ENCODE data around the gene SPAG17.

The SPAG17 gene

GRCh38 chr1:117967477-117967876, 217.6 kb downstream of the SPAG17 start:
- peak; percentile 62 for DNase-seq (ENCODE audit: low read depth)
- no peak overlapping the region for H3K4me3 ChIP-seq (replicated peaks; ENCODE audit: low read depth, low read length)
- TF ChIP-seq CTCF (IDR thresholded peaks at IDR 0.05; ENCODE audit: low read length, missing control alignments), result peak; percentile 35

GRCh38 chr1:117964290-117965038, 220.6 kb downstream of the SPAG17 start:
- no peak overlapping the region for H3K4me3 ChIP-seq (replicated peaks; ENCODE audit: low read depth, low read length)
- DNase-seq (ENCODE audit: low read depth), result peak; percentile 13
- TF ChIP-seq CTCF (IDR thresholded peaks at IDR 0.05; ENCODE audit: low read length, missing control alignments), result no peak

- H3K4me3 ChIP-seq (replicated peaks; ENCODE audit: low read depth, low read length), result no peak overlapping the region
- no peak for DNase-seq (ENCODE audit: low read depth)
- no peak for TF ChIP-seq CTCF (IDR thresholded peaks at IDR 0.05; ENCODE audit: low read length, missing control alignments)
Measured at GRCh38 chr1:117959364-117959763, 225.7 kb downstream of the SPAG17 start.

- DNase-seq (ENCODE audit: low read depth), result no peak
- H3K4me3 ChIP-seq (replicated peaks; ENCODE audit: low read depth, low read length), result no peak overlapping the region
- TF ChIP-seq CTCF (IDR thresholded peaks at IDR 0.05; ENCODE audit: low read length, missing control alignments), result no peak
Measured at GRCh38 chr1:117952386-117952785, 232.6 kb downstream of the SPAG17 start.

- no peak for TF ChIP-seq CTCF (IDR thresholded peaks at IDR 0.05; ENCODE audit: low read length, missing control alignments)
- no peak for DNase-seq (ENCODE audit: low read depth)
- H3K4me3 ChIP-seq (replicated peaks; ENCODE audit: low read depth, low read length), result no peak overlapping the region
Measured at GRCh38 chr1:117942293-117942692, 242.7 kb downstream of the SPAG17 start.

GRCh38 chr1:117933769-117934168, 251.3 kb downstream of the SPAG17 start:
- TF ChIP-seq CTCF (IDR thresholded peaks at IDR 0.05; ENCODE audit: low read length, missing control alignments), result no peak
- no peak for DNase-seq (ENCODE audit: low read depth)
- H3K4me3 ChIP-seq (replicated peaks; ENCODE audit: low read depth, low read length), result no peak overlapping the region

- TF ChIP-seq CTCF (IDR thresholded peaks at IDR 0.05; ENCODE audit: low read length, missing control alignments), result no peak
- no peak overlapping the region for H3K4me3 ChIP-seq (replicated peaks; ENCODE audit: low read depth, low read length)
- DNase-seq (ENCODE audit: low read depth), result no peak
Measured at GRCh38 chr1:117932576-117932975, 252.5 kb downstream of the SPAG17 start.

Data from fibroblast of pulmonary artery (primary cell).